Spleen (tissue), 7 donors: ENCODE results near the gene LRIG1.

Source experiments
- POLR2A ChIP-seq, 3 donors: fragments of 450-650 bp; IDR thresholded peaks; one replicate each; pipeline ENCODE4 v1.5.1; 2017; ENCODE audit warnings: antibody characterized with exemption in 3 of 3, mild to moderate bottlenecking in 1 of 3
- TF ChIP-seq, protein P1 (sequence below), 11 experiments: fragments of 200-600 bp in 7 of 11; fragments of 450-650 bp in 4 of 11; sonication (generic) in 4 of 11; IDR thresholded peaks in 8 of 11; conservative IDR thresholded peaks in 3 of 11; 1 replicate in 7 of 11; 2 replicates in 4 of 11; pipeline versions ENCODE4 v1.4.0 to v1.8.0; 2016 to 2021; ENCODE audit warnings: antibody characterized with exemption in 11 of 11, inconsistent platforms in 4 of 11, mild to moderate bottlenecking in 1 of 11
- donor health status: DM: no; HTN: no; CAD: no; lungs with moderate emphysema.
- donor health status: DM: no; HTN: no; CAD: no.
- donor health status: DM: no; HTN: no; CAD: no.

GRCh38 chr3:66492672-66493071 lies 8.2 kb downstream of the LRIG1 start:
- TF ChIP-seq, protein P1, sequence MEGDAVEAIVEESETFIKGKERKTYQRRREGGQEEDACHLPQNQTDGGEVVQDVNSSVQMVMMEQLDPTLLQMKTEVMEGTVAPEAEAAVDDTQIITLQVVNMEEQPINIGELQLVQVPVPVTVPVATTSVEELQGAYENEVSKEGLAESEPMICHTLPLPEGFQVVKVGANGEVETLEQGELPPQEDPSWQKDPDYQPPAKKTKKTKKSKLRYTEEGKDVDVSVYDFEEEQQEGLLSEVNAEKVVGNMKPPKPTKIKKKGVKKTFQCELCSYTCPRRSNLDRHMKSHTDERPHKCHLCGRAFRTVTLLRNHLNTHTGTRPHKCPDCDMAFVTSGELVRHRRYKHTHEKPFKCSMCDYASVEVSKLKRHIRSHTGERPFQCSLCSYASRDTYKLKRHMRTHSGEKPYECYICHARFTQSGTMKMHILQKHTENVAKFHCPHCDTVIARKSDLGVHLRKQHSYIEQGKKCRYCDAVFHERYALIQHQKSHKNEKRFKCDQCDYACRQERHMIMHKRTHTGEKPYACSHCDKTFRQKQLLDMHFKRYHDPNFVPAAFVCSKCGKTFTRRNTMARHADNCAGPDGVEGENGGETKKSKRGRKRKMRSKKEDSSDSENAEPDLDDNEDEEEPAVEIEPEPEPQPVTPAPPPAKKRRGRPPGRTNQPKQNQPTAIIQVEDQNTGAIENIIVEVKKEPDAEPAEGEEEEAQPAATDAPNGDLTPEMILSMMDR (IDR thresholded peaks at IDR 0.05 in 8 of 11, conservative IDR thresholded peaks at IDR 0.05 in 3 of 11) = no peak
- TF ChIP-seq POLR2A (IDR thresholded peaks at IDR 0.05) = no peak
